GM23248 (cell line): ENCODE measurements around the gene LRP6.

ENCODE experiments used
- EZH2 ChIP-seq: fragments of 200-600 bp; sonication (generic); IDR thresholded peaks from 2 replicates; pipeline ENCODE4 v1.6.1; 2018; ENCODE audit warnings: antibody characterized with exemption, mild to moderate bottlenecking; ENCODE audit not compliant: insufficient read depth, poor library complexity, severe bottlenecking
- EZH2phosphoT487 ChIP-seq: fragments of 200-600 bp; sonication (generic); IDR thresholded peaks from 2 replicates; pipeline ENCODE4 v1.6.1; 2018; ENCODE audit warnings: antibody characterized with exemption, moderate library complexity, mild to moderate bottlenecking, low read depth; ENCODE audit not compliant: insufficient read depth

DNA sequence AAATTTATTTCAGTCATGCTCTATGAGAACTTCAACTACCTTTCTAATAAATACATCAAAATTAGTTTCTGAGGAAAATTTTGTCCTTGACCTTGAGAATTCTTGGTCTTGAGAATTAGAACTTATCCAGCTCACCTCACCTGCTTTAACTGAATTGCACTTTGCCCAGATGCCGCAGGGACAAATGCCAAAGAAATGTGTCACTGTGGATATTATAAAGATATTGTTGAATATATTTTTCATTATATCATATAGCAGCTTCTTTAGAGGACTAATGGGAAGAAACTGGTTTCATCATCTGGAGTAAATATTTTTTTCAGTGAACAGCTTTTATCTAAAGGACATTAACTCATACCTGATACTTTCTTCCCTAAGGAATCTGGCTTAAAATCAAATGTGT is 54.1 kb downstream of the LRP6 start:
- no peak for TF ChIP-seq EZH2phosphoT487
- TF ChIP-seq EZH2 = no peak
